ENCODE results near the gene MRPL40. TPM values are rescaled to one million over a fixed set of nuclear protein-coding genes. Genes with fewer than 3 reads are reported as not detected.

MRPL40 gene
- total RNA-seq, 1 donor from 2014 or later: 14.7 TPM

- H3K4me1 ChIP-seq: no peaks in the 10 kb centered on the region
- H3K27me3 ChIP-seq: no peaks in the 10 kb centered on the region
- no peaks in the 10 kb centered on the region for H3K9me3 ChIP-seq
- DNase-seq (ENCODE audit: low spot score in 2 of 2): no peak
- H3K27ac ChIP-seq: no peak overlapping the region
- H3K4me3 ChIP-seq: no peak overlapping the region
- intact Hi-C loops (cut with DNase I): no loop called here
- no peak for TF ChIP-seq CTCF (IDR thresholded peaks at IDR 0.05)
- H3K36me3 ChIP-seq: peaks cover 84 to 96% of the 10 kb centered on the region in 2 donors
Observed at GRCh38 chr22:19387575-19387974, 44.8 kb upstream of the MRPL40 start.

- H3K4me1 ChIP-seq: no peaks in the 10 kb centered on the region
- no peak overlapping the region for H3K4me3 ChIP-seq
- H3K27me3 ChIP-seq: no peaks in the 10 kb centered on the region
- intact Hi-C loops (cut with DNase I): no loop called here
- TF ChIP-seq CTCF (IDR thresholded peaks at IDR 0.05): no peak
- H3K27ac ChIP-seq: no peak overlapping the region
- peaks cover 83 to 94% of the 10 kb centered on the region in 2 donors for H3K36me3 ChIP-seq
- H3K9me3 ChIP-seq: no peaks in the 10 kb centered on the region
- DNase-seq (ENCODE audit: low spot score in 2 of 2): peak in 1 of 2 donors; percentile 40
Observed at GRCh38 chr22:19393704-19394103, 38.6 kb upstream of the MRPL40 start.

- no peaks in the 10 kb centered on the region for H3K9me3 ChIP-seq
- H3K4me3 ChIP-seq: no peak overlapping the region
- intact Hi-C loops (cut with DNase I): no loop called here
- TF ChIP-seq CTCF (IDR thresholded peaks at IDR 0.05): no peak
- H3K27ac ChIP-seq: no peak overlapping the region
- DNase-seq (ENCODE audit: low spot score in 2 of 2): peak in 1 of 2 donors; percentile 33
- H3K36me3 ChIP-seq: peaks cover 82 to 86% of the 10 kb centered on the region in 2 donors
- H3K4me1 ChIP-seq: no peaks in the 10 kb centered on the region
- H3K27me3 ChIP-seq: no peaks in the 10 kb centered on the region
Observed at GRCh38 chr22:19394274-19395050, 37.9 kb upstream of the MRPL40 start.

- Histone ChIP-seq H3K27ac (no peak overlapping the region), H3K36me3 (peaks cover 81 to 84% of the 10 kb centered on the region in 2 donors), H3K9me3 (no peaks in the 10 kb centered on the region), H3K4me3 (no peak overlapping the region), H3K4me1 (no peaks in the 10 kb centered on the region), H3K27me3 (no peaks in the 10 kb centered on the region)
- no peak for DNase-seq (ENCODE audit: low spot score in 2 of 2)
- intact Hi-C loops (cut with DNase I): no loop called here
- TF ChIP-seq CTCF (IDR thresholded peaks at IDR 0.05): no peak
Observed at GRCh38 chr22:19395276-19395675, 37.1 kb upstream of the MRPL40 start.

- H3K4me1 ChIP-seq: no peaks in the 10 kb centered on the region
- TF ChIP-seq CTCF (IDR thresholded peaks at IDR 0.05): no peak
- H3K9me3 ChIP-seq: no peaks in the 10 kb centered on the region
- no peaks in the 10 kb centered on the region for H3K27me3 ChIP-seq
- no peak overlapping the region for H3K27ac ChIP-seq
- no peak overlapping the region for H3K4me3 ChIP-seq
- no peak for DNase-seq (ENCODE audit: low spot score in 2 of 2)
- intact Hi-C loops (cut with DNase I): no loop called here
- H3K36me3 ChIP-seq: peaks cover 78 to 84% of the 10 kb centered on the region in 2 donors
Observed at GRCh38 chr22:19396561-19396933, 35.8 kb upstream of the MRPL40 start.

All from ascending aorta (tissue), 2 donors.